ENCODE results near the gene ARL15.
"Not testable (repeated sequence)": the region's sequence is repeated elsewhere in the genome, so short reads cannot be mapped to it uniquely, and the experiment has no call there.

Gene ARL15

GRCh38 chr5:54310433-54311175 lies at the start of gene ARL15:
TSS of gene ARL15 (minus strand) at chr5:54310573.
- peak; percentile 95 to 97 for DNase-seq (ENCODE audit: extremely low read depth in 1 of 2, low read depth in 1 of 2)

- DNase-seq (ENCODE audit: extremely low read depth in 1 of 2, low read depth in 1 of 2) = no peak
Observed at GRCh38 chr5:54360089-54360488, 49.7 kb upstream of the ARL15 start.

DNA sequence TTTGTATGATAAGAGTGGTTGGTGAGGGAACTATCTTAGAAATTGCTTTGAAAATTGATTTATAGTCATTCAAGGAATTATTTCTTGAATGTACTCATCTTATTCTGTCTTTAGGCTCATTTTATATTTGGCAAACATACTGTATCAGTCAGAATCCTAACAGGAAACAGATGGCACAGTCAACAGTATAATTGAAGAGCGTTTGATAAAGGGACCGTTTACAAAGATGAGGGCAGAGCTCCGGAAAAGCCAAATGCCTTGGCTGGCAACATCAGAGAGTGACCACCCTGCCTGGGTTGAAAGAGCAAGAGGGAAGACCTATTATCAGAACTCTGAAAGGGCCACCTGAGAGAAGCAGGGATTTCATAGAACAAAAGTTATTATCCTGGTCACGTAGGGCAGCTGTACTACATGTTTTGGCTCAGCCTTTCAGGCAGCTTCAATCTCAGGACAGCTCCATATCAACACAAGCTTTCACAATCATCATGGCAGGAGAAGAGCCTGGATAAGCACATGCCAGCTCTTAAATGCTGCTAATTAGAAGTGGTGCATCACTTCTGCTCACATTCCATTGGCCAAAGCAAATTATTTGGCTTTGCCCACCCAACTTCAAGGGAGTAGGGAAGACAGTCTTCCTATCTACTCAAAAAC lies 47.2 kb upstream of the ARL15 start:
- DNase-seq (ENCODE audit: extremely low read depth in 1 of 2, low read depth in 1 of 2) = no peak

DNA sequence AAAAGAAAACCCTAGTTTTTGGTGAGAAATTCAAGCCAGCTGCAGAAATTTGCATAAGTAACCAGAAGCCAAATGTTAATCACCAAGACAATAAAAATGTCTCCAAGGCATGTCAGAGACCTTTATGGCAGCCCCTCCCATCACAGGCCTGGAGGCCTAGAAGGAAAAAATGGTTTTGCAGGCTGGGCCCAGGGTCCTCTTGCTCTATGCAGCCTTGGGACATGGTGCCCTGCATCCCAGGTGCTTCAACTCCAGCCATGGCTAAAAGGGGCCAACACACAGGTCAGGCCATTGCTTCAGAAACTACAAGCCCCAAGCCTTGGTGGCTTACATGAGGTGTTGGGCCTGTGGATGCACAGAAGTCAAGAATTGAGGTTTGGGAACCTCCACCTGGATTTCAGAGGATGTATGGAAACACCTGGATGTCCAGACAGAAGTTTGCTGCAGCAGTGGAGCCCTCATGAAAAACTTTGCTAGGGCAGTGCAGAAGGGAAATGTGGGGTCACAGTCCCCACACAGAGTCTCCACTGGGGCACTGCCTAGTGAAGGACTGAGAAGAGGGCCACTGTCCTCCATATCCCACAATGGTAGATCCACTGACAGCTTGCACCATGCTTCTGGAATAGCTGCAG lies 43.7 kb upstream of the ARL15 start:
- DNase-seq (ENCODE audit: extremely low read depth in 1 of 2, low read depth in 1 of 2) = not testable (repeated sequence)

DNA sequence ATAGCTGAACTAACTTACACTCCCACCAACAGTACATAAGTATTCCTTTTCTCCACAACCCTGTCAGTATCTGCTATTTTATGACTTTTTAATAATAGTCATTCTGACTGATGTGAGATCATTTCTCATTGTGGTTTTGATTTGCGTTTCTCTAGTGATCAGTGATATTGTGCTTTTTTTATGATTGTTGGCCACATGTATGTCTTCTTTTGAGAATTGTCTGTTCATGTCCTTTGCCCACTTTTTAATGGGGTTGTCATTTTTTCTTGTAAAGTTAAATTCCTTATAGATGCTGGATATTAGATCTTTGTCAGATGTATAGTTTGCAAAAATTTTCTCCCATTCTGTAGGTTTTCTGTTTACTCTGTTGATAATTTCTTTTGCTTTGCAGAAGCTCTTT lies 42.2 kb upstream of the ARL15 start:
- not testable (repeated sequence) for DNase-seq (ENCODE audit: extremely low read depth in 1 of 2, low read depth in 1 of 2)

DNA sequence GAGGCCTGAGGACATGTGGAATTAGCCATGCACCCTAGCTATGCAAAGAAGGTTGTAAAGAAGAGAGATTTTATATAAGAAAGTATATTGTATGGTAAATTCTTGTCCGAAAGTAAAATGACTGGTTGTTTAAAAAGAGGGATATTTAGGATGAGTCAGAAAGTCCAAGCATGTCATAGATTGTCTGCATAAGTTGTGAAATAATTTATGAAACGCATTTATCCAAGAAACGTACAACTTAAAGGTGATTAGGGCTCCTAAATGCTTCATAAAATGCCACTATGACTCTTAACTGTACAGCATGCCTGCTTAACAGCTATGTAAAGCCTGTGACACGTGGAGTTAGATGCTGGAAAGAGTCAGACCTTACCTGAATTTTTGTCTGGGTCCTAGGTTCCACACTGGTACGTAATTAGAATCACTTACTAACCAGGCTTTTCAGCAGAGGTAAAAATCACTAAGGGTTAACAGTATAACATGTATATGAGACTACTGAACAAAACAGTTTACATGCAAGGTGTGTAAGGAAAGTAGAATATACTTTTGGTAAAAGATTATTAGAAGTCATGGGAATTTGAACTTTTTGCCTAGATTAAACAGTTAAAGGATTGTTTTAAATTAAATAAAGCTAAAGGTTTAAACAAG lies 37.0 kb upstream of the ARL15 start:
- DNase-seq (ENCODE audit: extremely low read depth in 1 of 2, low read depth in 1 of 2) = no peak

DNA sequence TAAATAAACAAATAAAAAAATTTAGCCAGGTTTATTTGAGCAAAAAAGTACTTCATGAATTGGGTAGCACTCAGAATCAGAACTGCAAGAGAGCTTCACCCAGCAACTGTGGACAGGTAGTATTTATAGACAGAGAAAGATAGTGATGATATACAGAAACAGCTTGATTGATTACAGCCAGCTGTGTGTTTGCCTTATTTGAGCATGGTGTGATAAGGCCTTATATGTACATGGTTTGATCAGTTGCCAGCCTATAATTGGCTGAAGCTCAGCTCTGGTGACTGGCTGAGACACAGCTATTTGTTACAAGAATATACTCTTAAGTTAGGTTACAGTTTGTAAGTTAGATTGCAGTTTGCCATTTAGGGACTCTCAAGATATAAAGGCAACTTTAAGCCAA lies 34.3 kb upstream of the ARL15 start:
- no peak for DNase-seq (ENCODE audit: extremely low read depth in 1 of 2, low read depth in 1 of 2)

DNA sequence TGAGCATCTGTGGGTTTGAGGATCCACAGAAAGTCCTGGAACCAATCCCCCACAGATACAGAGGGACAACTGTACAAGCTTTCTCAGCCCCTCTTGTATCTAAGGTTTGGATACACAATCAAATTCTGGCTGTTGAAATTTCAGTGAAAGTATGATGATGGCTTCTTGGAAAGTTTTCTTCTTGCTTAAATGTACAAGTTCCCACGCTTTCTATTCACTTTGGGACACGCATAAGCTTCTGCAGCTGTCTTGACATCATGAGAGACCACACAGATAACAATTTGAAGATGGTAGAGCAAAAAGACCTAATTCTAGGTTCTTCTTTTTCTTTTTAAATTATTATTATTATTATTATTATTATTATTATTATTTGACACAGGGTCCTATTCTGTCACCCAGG lies 31.6 kb upstream of the ARL15 start:
- no peak for DNase-seq (ENCODE audit: extremely low read depth in 1 of 2, low read depth in 1 of 2)

DNA sequence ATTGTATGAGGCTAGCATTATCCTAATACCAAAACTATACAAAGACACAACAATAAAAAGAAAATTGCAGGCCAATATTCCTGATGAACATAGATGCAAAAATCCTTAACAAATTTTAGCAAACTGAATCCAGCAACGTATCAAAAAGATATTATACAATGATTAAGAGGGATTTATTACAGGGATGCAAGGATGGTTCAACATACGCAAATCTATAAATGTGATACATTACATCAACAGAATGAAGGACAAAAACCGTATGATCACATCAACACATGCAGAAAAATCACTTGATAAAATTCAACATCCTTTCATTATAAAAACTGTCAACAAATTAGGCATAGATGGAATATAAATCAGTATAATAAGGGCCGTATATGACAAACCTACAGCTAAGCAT lies 27.1 kb upstream of the ARL15 start:
- DNase-seq (ENCODE audit: extremely low read depth in 1 of 2, low read depth in 1 of 2) = no peak

GRCh38 chr5:54332720-54333119 lies 22.3 kb upstream of the ARL15 start:
- DNase-seq (ENCODE audit: extremely low read depth in 1 of 2, low read depth in 1 of 2) = no peak

DNA sequence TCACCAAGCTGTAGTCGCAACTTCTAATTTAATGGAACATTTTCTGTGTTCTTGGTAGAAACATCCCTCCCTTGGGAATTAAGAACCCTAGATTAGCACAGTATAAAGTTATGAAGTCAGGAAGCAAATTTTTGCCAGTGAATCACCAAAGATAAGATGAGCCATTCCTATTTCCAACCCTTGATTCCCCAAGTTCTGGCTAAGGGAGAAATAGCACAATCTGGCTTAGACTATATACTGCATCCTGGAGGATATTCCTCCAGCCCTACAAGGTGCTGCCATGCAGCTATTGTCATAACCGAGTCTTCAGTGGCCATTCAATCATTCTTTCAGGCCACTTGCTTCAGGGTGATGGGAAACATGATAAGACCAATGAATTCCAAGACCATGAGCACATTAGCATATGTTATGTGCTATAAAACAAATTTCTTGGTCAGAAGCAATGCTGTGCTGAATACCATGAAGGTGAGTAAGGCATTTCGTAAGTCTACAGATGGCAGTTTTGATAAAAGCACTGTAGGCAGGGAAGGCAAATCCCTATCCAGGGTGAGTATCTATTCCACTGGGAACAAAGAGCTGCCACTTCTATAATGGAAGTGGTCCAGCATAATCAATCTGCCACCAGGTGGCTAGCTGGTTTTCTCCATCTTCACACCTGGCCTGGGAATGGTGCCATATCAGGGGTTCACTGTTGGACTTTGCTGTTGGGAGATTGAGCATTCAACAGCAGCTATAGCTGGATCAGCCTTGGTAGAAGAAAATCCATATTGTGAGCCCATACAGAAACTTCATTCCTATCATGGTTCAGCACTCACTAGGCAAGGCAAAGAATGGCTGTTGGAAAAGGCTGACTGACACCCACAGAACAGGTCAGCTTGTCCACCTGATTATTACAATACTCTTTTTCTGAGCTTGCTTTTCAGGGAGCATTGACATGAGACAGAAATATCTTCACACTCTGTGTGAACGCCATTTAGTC lies 19.6 kb upstream of the ARL15 start:
- DNase-seq (ENCODE audit: extremely low read depth in 1 of 2, low read depth in 1 of 2) = no peak

DNA sequence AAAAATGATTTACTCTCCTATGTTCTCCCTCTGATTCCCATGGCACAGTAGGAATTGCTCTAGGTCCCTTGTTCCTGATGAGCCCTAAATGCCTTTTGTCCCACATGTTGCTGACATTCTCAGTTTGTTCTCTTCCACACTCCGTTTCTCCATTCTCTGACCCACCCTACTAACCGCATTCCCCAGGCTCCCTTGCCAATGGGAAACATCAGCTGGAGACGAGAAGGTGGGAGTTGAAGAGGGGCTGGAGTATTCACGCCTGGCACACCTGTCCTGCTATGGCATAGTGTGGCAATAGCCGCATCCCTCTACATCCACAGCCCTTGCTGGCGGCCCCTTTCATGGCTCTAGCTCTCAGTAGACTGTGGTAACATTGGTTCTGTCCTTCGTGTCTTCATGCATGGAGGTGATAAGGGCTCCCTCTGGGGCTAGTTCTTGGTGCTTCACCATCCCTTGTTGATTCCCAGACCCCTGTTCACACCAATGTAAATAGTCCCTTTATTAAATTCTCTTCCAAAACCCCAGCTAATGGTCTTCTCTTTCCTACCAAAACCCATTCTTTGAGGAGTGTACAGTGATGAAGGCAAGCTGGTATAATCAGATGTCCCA lies 16.4 kb upstream of the ARL15 start:
- DNase-seq (ENCODE audit: extremely low read depth in 1 of 2, low read depth in 1 of 2) = no peak

DNA sequence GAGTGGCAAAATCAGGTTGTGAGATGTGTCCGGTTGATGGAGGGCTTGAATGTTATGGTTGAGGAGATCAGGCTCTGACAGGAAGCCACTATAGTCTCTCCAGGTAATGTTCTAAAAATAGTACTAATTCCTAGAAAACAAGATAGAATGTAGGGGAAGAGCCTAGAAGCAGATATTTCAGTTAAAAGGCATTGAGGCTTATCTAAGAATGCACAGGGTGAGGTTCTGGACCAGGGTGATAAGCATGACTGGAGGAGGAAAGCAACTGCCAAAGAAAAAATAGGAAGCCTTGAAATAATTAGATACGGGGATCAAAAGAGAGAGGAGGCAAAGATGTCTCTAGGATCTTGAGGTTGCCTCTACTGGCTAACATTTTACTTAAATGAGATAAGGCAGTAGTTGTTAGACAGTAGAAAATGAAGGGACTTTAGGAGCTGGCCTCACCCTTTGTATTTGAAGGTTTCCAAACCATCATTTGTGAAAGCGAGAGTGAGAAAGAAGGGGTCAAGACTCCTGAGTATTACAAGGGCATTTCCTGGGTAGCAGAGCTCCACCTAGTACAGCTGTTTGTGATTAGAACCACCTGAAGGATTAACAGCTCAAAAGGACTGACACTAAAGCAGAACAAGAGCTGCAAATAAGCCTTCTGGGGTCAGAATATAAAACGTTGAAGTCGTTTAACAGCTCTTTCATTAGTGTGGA lies 15.4 kb upstream of the ARL15 start:
- no peak for DNase-seq (ENCODE audit: extremely low read depth in 1 of 2, low read depth in 1 of 2)

- DNase-seq (ENCODE audit: extremely low read depth in 1 of 2, low read depth in 1 of 2) = no peak
Observed at GRCh38 chr5:54325272-54325609, 14.9 kb upstream of the ARL15 start.

- DNase-seq (ENCODE audit: extremely low read depth in 1 of 2, low read depth in 1 of 2) = no peak
Observed at GRCh38 chr5:54324651-54325271, 14.4 kb upstream of the ARL15 start.

DNA sequence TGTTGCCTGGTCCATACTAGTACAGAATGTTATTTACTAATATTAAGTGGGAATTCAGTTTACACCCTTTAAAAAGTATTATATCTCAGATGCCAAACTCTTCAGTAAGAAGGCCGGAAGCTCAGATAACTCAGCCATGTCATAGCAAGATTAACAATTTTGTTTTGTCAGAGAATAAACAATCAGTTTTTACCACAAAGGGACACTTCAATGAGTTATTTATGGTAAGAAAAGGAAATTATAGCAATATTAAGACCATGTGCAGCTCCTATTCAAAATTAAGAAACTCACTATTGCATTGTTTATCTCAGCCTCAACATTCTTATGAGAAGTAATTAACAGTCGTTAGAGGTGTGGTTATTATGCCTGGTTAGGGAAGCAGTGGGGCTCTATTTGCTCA lies 13.1 kb upstream of the ARL15 start:
- no peak for DNase-seq (ENCODE audit: extremely low read depth in 1 of 2, low read depth in 1 of 2)

DNA sequence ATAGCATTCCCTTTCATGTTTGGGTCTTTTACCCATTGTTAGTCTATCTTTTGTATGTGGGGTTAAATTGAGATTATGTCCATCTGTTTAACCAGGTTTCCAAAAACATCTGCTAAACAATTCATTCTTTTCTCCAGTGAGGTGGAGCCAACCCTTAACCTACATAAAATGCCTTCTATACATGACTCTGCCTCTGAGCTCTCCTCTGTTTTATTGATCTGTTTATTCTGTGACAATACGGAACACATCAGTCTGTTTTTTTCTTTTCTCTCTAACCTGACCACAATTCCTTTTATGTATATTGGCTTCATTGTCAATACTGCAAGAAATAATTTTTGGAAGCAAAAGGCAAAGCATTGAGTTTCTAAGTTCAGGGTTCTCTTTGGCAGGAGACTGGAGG lies 9.9 kb upstream of the ARL15 start:
- no peak for DNase-seq (ENCODE audit: extremely low read depth in 1 of 2, low read depth in 1 of 2)

- DNase-seq (ENCODE audit: extremely low read depth in 1 of 2, low read depth in 1 of 2) = no peak
Observed at GRCh38 chr5:54317511-54318260, 7.3 kb upstream of the ARL15 start.
